ENCODE data around the gene CDADC1.

- TF ChIP-seq, protein P1, sequence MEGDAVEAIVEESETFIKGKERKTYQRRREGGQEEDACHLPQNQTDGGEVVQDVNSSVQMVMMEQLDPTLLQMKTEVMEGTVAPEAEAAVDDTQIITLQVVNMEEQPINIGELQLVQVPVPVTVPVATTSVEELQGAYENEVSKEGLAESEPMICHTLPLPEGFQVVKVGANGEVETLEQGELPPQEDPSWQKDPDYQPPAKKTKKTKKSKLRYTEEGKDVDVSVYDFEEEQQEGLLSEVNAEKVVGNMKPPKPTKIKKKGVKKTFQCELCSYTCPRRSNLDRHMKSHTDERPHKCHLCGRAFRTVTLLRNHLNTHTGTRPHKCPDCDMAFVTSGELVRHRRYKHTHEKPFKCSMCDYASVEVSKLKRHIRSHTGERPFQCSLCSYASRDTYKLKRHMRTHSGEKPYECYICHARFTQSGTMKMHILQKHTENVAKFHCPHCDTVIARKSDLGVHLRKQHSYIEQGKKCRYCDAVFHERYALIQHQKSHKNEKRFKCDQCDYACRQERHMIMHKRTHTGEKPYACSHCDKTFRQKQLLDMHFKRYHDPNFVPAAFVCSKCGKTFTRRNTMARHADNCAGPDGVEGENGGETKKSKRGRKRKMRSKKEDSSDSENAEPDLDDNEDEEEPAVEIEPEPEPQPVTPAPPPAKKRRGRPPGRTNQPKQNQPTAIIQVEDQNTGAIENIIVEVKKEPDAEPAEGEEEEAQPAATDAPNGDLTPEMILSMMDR (IDR thresholded peaks at IDR 0.05): no peak
- TF ChIP-seq FOXJ3 (CRISPR knock-in tag; IDR thresholded peaks at IDR 0.05): no peak
- TF ChIP-seq TCF12 (IDR thresholded peaks at IDR 0.05): no peak
- no peak for TF ChIP-seq POLR2AphosphoS5 (IDR thresholded peaks at IDR 0.05; ENCODE audit: low read depth, low read length)
- TF ChIP-seq RAD21 (IDR thresholded peaks at IDR 0.05; ENCODE audit: low read length): no peak
- no peak for TF ChIP-seq RFX5 (IDR thresholded peaks at IDR 0.05; ENCODE audit: low read length)
- TF ChIP-seq TAF1 (IDR thresholded peaks at IDR 0.05; ENCODE audit: borderline replicate concordance, low read depth, low read length): no peak
- TF ChIP-seq MAX (IDR thresholded peaks at IDR 0.05; ENCODE audit: low read depth): no peak
- TF ChIP-seq, protein P2, sequence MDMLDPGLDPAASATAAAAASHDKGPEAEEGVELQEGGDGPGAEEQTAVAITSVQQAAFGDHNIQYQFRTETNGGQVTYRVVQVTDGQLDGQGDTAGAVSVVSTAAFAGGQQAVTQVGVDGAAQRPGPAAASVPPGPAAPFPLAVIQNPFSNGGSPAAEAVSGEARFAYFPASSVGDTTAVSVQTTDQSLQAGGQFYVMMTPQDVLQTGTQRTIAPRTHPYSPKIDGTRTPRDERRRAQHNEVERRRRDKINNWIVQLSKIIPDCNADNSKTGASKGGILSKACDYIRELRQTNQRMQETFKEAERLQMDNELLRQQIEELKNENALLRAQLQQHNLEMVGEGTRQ (IDR thresholded peaks at IDR 0.05; ENCODE audit: borderline replicate concordance, low read depth, low read length): no peak
- no peak for TF ChIP-seq GABPA (IDR thresholded peaks at IDR 0.05; ENCODE audit: low read depth)
- TF ChIP-seq CHD2 (IDR thresholded peaks at IDR 0.05; ENCODE audit: low read length, partially characterized antibody): no peak
- TF ChIP-seq REST (IDR thresholded peaks at IDR 0.05; ENCODE audit: low read depth, low read length): no peak
These were observed 40.3 kb downstream of the CDADC1 start for GRCh38 chr13:49287995-49288394.

Data from SK-N-SH (cell line).